Adrenal gland (tissue), 5 donors: Measurements from ENCODE around the gene DVL1.

Experiments used
- CTCF ChIP-seq, 6 experiments: fragments of 450-650 bp in 4 of 6; fragments of 200-600 bp in 2 of 6; sonication (generic) in 1 of 6; IDR thresholded peaks; 1 replicate in 5 of 6; 2 replicates in 1 of 6; pipeline versions ENCODE4 v1.5.1 to v1.8.0; 2016 to 2021; ENCODE audit warnings: antibody characterized with exemption in 6 of 6, mild to moderate bottlenecking in 2 of 6, moderate library complexity in 1 of 6
- POLR2A ChIP-seq, 2 donors: fragments of 450-650 bp; IDR thresholded peaks; one replicate each; pipeline ENCODE4 v1.6.1; 2017; ENCODE audit warnings: antibody characterized with exemption in 2 of 2, mild to moderate bottlenecking in 2 of 2, moderate library complexity in 1 of 2
- donor health status: DM: no; HTN: no; CAD: no.

- TF ChIP-seq CTCF (IDR thresholded peaks at IDR 0.05) = no peak
- TF ChIP-seq POLR2A (IDR thresholded peaks at IDR 0.05) = no peak
Observed at GRCh38 chr1:1311107-1312104, 37.8 kb downstream of the DVL1 start.
